GM19023 (cell line): ENCODE data around the gene EGFL6.
"Not testable (repeated sequence)": the region's sequence is repeated elsewhere in the genome, so short reads cannot be mapped to it uniquely, and the experiment has no call there.

Experiments used
- ATAC-seq: cut with Tn5 transposase; IDR thresholded peaks from one replicate; pipeline ENCODE4 v1.9.1; 2021; ENCODE audit warnings: mild to moderate bottlenecking, moderate library complexity; ENCODE audit not compliant: unreplicated experiment

EGFL6 gene

GRCh38 chrX:13590207-13590606 lies 20.8 kb downstream of the EGFL6 start:
- no peak for ATAC-seq

GRCh38 chrX:13590914-13591313 lies 21.5 kb downstream of the EGFL6 start:
- ATAC-seq = no peak

- no peak for ATAC-seq
These were observed 28.5 kb downstream of the EGFL6 start for GRCh38 chrX:13597874-13598273.

- ATAC-seq = no peak
These were observed 29.5 kb downstream of the EGFL6 start for GRCh38 chrX:13598877-13599276.

- no peak for ATAC-seq
These were observed 30.1 kb downstream of the EGFL6 start for GRCh38 chrX:13599491-13599890.

- ATAC-seq = no peak
These were observed 36.2 kb downstream of the EGFL6 start for GRCh38 chrX:13605611-13606010.

GRCh38 chrX:13607331-13607995 lies 38.1 kb downstream of the EGFL6 start:
- ATAC-seq = no peak

- no peak for ATAC-seq
These were observed 38.6 kb downstream of the EGFL6 start for GRCh38 chrX:13607996-13608365.

- ATAC-seq = no peak
These were observed 44.8 kb downstream of the EGFL6 start for GRCh38 chrX:13614154-13614553.

GRCh38 chrX:13620207-13620606 lies 50.8 kb downstream of the EGFL6 start:
- ATAC-seq = no peak

- ATAC-seq = no peak
These were observed 53.1 kb downstream of the EGFL6 start for GRCh38 chrX:13622401-13622964.

- no peak for ATAC-seq
These were observed 57.9 kb downstream of the EGFL6 start for GRCh38 chrX:13627306-13627705.

GRCh38 chrX:13637224-13637623 lies 67.8 kb downstream of the EGFL6 start:
- not testable (repeated sequence) for ATAC-seq

- ATAC-seq = no peak
These were observed 68.6 kb downstream of the EGFL6 start for GRCh38 chrX:13638021-13638420.

- ATAC-seq = no peak
These were observed 69.4 kb downstream of the EGFL6 start for GRCh38 chrX:13638826-13639225.

GRCh38 chrX:13641684-13642083 lies 72.3 kb downstream of the EGFL6 start:
- ATAC-seq = not testable (repeated sequence)

GRCh38 chrX:13645464-13646153 lies 76.2 kb downstream of the EGFL6 start:
- no peak for ATAC-seq

- ATAC-seq = no peak
These were observed 76.8 kb downstream of the EGFL6 start for GRCh38 chrX:13646154-13646549.

GRCh38 chrX:13647709-13648212 lies 78.4 kb downstream of the EGFL6 start:
- ATAC-seq = no peak

GRCh38 chrX:13648336-13648735 lies 78.9 kb downstream of the EGFL6 start:
- ATAC-seq = not testable (repeated sequence)

GRCh38 chrX:13649838-13650237 lies 80.4 kb downstream of the EGFL6 start:
- ATAC-seq = no peak

GRCh38 chrX:13650318-13650717 lies 80.9 kb downstream of the EGFL6 start:
- ATAC-seq = no peak
